ENCODE results near the gene ME3.

GRCh38 chr11:86695373-86695772 is 23.0 kb upstream of the ME3 start:
- TF ChIP-seq CTCF (IDR thresholded peaks at IDR 0.05; ENCODE audit: insufficient read depth, low read length) (no peak), REST (IDR thresholded peaks at IDR 0.05; ENCODE audit: insufficient replicate concordance, low read depth) (no peak), SPI1 (IDR thresholded peaks at IDR 0.05; ENCODE audit: borderline replicate concordance, low read depth) (no peak), POLR2AphosphoS5 (IDR thresholded peaks at IDR 0.05; ENCODE audit: low read depth) (no peak)

Measured in HL-60 (cell line).